Measurements from ENCODE around the gene TPTE2.

Gene TPTE2

DNA sequence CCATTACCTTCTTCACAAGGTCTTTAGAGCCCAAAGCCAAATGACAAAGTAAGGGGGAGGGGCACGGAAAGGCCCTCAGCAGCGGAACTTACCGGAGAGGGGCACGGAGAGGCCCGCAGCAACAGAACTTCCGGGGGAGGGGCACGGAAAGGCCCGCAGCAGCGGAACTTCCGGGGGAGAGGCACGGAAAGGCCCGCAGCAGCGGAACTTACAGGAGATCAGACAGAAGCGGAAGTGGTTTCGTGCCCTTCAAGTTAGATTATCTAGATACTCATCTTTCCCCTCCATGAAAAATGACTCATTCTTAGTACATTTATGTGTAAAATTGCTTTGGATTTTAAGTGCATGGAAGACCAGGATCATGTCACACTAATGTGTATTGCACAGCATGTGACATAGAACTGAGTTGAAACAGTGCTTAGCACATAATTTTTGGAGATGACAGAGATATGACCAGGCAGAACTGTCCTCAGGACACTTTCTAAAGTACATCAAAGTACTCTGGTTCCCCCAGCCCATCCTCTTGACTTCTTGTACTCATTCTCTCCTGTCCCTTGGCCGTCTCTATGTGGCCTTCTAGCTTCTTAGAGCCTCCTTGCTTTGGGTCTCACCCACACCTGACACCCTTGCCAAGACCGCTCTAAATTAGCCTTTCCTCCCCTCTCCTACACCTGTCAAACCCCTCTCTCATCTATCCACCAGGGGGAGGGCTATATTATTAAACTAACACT, 25.7 kb upstream of the TPTE2 start:
- TF ChIP-seq CSDC2 (CRISPR knock-in tag; IDR thresholded peaks at IDR 0.05) (no peak), TCF4 (CRISPR knock-in tag; IDR thresholded peaks at IDR 0.05; ENCODE audit: borderline replicate concordance) (no peak), OSR1 (CRISPR knock-in tag; IDR thresholded peaks at IDR 0.05) (no peak), GLIS3 (CRISPR knock-in tag; IDR thresholded peaks at IDR 0.05) (no peak), ESRRG (CRISPR knock-in tag; IDR thresholded peaks at IDR 0.05) (no peak), RARB (CRISPR knock-in tag; IDR thresholded peaks at IDR 0.05) (no peak), ISL1 (CRISPR knock-in tag; IDR thresholded peaks at IDR 0.05) (no peak), TOX (CRISPR knock-in tag; IDR thresholded peaks at IDR 0.05; ENCODE audit: borderline replicate concordance) (no peak), ZC3H10 (CRISPR knock-in tag; IDR thresholded peaks at IDR 0.05) (no peak), PPARA (CRISPR knock-in tag; IDR thresholded peaks at IDR 0.05; ENCODE audit: borderline replicate concordance) (no peak), ZNF70 (CRISPR knock-in tag; IDR thresholded peaks at IDR 0.05) (no peak), ZNF565 (CRISPR knock-in tag; conservative IDR thresholded peaks at IDR 0.05; ENCODE audit: low read depth) (no peak), SNAI2 (CRISPR knock-in tag; IDR thresholded peaks at IDR 0.05) (no peak), ZNF8 (CRISPR knock-in tag; IDR thresholded peaks at IDR 0.05) (no peak), BACH2 (CRISPR knock-in tag; IDR thresholded peaks at IDR 0.05; ENCODE audit: borderline replicate concordance) (no peak), ARNTL (CRISPR knock-in tag; IDR thresholded peaks at IDR 0.05; ENCODE audit: borderline replicate concordance, low read depth) (no peak)
- TF ChIP-seq, protein P1, sequence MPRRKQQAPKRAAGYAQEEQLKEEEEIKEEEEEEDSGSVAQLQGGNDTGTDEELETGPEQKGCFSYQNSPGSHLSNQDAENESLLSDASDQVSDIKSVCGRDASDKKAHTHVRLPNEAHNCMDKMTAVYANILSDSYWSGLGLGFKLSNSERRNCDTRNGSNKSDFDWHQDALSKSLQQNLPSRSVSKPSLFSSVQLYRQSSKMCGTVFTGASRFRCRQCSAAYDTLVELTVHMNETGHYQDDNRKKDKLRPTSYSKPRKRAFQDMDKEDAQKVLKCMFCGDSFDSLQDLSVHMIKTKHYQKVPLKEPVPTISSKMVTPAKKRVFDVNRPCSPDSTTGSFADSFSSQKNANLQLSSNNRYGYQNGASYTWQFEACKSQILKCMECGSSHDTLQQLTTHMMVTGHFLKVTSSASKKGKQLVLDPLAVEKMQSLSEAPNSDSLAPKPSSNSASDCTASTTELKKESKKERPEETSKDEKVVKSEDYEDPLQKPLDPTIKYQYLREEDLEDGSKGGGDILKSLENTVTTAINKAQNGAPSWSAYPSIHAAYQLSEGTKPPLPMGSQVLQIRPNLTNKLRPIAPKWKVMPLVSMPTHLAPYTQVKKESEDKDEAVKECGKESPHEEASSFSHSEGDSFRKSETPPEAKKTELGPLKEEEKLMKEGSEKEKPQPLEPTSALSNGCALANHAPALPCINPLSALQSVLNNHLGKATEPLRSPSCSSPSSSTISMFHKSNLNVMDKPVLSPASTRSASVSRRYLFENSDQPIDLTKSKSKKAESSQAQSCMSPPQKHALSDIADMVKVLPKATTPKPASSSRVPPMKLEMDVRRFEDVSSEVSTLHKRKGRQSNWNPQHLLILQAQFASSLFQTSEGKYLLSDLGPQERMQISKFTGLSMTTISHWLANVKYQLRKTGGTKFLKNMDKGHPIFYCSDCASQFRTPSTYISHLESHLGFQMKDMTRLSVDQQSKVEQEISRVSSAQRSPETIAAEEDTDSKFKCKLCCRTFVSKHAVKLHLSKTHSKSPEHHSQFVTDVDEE (CRISPR knock-in tag; IDR thresholded peaks at IDR 0.05): no peak
- TF ChIP-seq, protein P2, sequence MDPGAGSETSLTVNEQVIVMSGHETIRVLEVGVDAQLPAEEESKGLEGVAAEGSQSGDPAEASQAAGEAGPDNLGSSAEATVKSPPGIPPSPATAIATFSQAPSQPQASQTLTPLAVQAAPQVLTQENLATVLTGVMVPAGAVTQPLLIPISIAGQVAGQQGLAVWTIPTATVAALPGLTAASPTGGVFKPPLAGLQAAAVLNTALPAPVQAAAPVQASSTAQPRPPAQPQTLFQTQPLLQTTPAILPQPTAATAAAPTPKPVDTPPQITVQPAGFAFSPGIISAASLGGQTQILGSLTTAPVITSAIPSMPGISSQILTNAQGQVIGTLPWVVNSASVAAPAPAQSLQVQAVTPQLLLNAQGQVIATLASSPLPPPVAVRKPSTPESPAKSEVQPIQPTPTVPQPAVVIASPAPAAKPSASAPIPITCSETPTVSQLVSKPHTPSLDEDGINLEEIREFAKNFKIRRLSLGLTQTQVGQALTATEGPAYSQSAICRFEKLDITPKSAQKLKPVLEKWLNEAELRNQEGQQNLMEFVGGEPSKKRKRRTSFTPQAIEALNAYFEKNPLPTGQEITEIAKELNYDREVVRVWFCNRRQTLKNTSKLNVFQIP (CRISPR knock-in tag; IDR thresholded peaks at IDR 0.05; ENCODE audit: borderline replicate concordance, low read depth): no peak
- peak; percentile 80 for ATAC-seq

DNA sequence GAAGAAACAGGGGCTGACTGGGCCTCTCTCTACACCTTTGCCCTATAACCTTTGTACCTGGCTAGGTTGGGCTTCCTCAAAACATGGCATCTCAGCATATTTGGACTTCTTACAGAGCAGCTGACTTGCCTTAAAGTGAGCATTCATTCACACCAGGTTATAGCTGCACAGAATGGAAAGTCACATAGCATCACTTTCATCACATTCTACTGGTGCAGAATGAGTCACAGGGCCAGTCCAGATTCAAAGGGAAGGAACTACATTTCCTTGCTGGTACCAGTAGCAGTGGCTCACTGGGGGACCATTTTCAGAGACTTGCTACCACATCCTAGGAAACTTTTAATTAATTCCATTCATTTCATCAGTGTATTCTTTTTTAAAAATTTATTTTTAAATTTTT, 20.3 kb upstream of the TPTE2 start:
- no peak for ATAC-seq
- no peak for TF ChIP-seq ESRRG (CRISPR knock-in tag; IDR thresholded peaks at IDR 0.05)
- TF ChIP-seq ISL1 (CRISPR knock-in tag; IDR thresholded peaks at IDR 0.05): no peak
- TF ChIP-seq, protein P3, sequence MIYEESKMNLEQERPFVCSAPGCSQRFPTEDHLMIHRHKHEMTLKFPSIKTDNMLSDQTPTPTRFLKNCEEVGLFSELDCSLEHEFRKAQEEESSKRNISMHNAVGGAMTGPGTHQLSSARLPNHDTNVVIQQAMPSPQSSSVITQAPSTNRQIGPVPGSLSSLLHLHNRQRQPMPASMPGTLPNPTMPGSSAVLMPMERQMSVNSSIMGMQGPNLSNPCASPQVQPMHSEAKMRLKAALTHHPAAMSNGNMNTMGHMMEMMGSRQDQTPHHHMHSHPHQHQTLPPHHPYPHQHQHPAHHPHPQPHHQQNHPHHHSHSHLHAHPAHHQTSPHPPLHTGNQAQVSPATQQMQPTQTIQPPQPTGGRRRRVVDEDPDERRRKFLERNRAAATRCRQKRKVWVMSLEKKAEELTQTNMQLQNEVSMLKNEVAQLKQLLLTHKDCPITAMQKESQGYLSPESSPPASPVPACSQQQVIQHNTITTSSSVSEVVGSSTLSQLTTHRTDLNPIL (CRISPR knock-in tag; IDR thresholded peaks at IDR 0.05; ENCODE audit: low read depth): no peak
- no peak for TF ChIP-seq ZFP3 (CRISPR knock-in tag; IDR thresholded peaks at IDR 0.05)
- TF ChIP-seq CSDC2 (CRISPR knock-in tag; IDR thresholded peaks at IDR 0.05): no peak
- TF ChIP-seq, protein P1 (CRISPR knock-in tag; IDR thresholded peaks at IDR 0.05): no peak
- TF ChIP-seq ZNF8 (CRISPR knock-in tag; IDR thresholded peaks at IDR 0.05): no peak
- TF ChIP-seq OSR1 (CRISPR knock-in tag; IDR thresholded peaks at IDR 0.05): no peak
- TF ChIP-seq, protein P2 (CRISPR knock-in tag; IDR thresholded peaks at IDR 0.05; ENCODE audit: borderline replicate concordance, low read depth): no peak
- no peak for TF ChIP-seq TOX (CRISPR knock-in tag; IDR thresholded peaks at IDR 0.05; ENCODE audit: borderline replicate concordance)
- TF ChIP-seq, protein P4, sequence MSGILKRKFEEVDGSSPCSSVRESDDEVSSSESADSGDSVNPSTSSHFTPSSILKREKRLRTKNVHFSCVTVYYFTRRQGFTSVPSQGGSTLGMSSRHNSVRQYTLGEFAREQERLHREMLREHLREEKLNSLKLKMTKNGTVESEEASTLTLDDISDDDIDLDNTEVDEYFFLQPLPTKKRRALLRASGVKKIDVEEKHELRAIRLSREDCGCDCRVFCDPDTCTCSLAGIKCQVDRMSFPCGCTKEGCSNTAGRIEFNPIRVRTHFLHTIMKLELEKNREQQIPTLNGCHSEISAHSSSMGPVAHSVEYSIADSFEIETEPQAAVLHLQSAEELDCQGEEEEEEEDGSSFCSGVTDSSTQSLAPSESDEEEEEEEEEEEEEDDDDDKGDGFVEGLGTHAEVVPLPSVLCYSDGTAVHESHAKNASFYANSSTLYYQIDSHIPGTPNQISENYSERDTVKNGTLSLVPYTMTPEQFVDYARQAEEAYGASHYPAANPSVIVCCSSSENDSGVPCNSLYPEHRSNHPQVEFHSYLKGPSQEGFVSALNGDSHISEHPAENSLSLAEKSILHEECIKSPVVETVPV (CRISPR knock-in tag; IDR thresholded peaks at IDR 0.05): no peak
- TF ChIP-seq TCF4 (CRISPR knock-in tag; IDR thresholded peaks at IDR 0.05; ENCODE audit: borderline replicate concordance): no peak
- TF ChIP-seq, protein P5, sequence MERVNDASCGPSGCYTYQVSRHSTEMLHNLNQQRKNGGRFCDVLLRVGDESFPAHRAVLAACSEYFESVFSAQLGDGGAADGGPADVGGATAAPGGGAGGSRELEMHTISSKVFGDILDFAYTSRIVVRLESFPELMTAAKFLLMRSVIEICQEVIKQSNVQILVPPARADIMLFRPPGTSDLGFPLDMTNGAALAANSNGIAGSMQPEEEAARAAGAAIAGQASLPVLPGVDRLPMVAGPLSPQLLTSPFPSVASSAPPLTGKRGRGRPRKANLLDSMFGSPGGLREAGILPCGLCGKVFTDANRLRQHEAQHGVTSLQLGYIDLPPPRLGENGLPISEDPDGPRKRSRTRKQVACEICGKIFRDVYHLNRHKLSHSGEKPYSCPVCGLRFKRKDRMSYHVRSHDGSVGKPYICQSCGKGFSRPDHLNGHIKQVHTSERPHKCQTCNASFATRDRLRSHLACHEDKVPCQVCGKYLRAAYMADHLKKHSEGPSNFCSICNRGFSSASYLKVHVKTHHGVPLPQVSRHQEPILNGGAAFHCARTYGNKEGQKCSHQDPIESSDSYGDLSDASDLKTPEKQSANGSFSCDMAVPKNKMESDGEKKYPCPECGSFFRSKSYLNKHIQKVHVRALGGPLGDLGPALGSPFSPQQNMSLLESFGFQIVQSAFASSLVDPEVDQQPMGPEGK (CRISPR knock-in tag; IDR thresholded peaks at IDR 0.05; ENCODE audit: borderline replicate concordance): no peak
- no peak for TF ChIP-seq ARNTL (CRISPR knock-in tag; IDR thresholded peaks at IDR 0.05; ENCODE audit: borderline replicate concordance, low read depth)
- TF ChIP-seq ZNF565 (CRISPR knock-in tag; conservative IDR thresholded peaks at IDR 0.05; ENCODE audit: low read depth): no peak

Measured in SK-N-SH treated with all-trans-retinoic acid at 6 μM for 48 hours (cell line).